CD4-positive, alpha-beta memory T cell (primary cell): ENCODE data around the gene DLD. TPM values are rescaled to one million over a fixed set of nuclear protein-coding genes. Genes with fewer than 3 reads are reported as not detected.
"Not testable (repeated sequence)": the region's sequence is repeated elsewhere in the genome, so short reads cannot be mapped to it uniquely, and the experiment has no call there.

Experiments
- CTCF ChIA-PET: fragments of 350-600 bp; sonication (Branson Sonifier 250); formaldehyde crosslinking; loops from one replicate; lab custom pipeline; 2021; ENCODE audit warnings: inconsistent platforms; ENCODE audit not compliant: partially characterized antibody; lab: Charles Lee
- POLR2A ChIA-PET: fragments of 350-600 bp; sonication (Branson Sonifier 250); formaldehyde crosslinking; loops from one replicate; lab custom pipeline; 2021; ENCODE audit not compliant: partially characterized antibody; lab: Charles Lee
- DNase-seq, 5 donors: peaks; one replicate each; pipeline versions ENCODE4 v3.0.0 to v3.0.0-alpha.2; 2020 to 2022; ENCODE audit warnings: mixed read lengths in 1 of 5
- H3K27ac ChIP-seq: one replicate; pipeline ENCODE4 v1.7.0; 2013; ENCODE audit warnings: low read depth, low read length
- H3K27me3 ChIP-seq: 2 replicates; pipeline ENCODE4 v1.7.0; 2013; ENCODE audit warnings: mild to moderate bottlenecking, low read length, moderate library complexity; ENCODE audit not compliant: insufficient read depth
- H3K36me3 ChIP-seq: 2 replicates; pipeline ENCODE4 v1.7.0; 2013; ENCODE audit warnings: mild to moderate bottlenecking, low read length, moderate library complexity; ENCODE audit not compliant: insufficient read depth
- H3K4me1 ChIP-seq: 2 replicates; pipeline ENCODE4 v1.7.0; 2013; ENCODE audit warnings: mild to moderate bottlenecking, low read length, moderate library complexity; ENCODE audit not compliant: insufficient read depth
- H3K4me3 ChIP-seq, 2 donors: one replicate each; pipeline ENCODE4 v1.7.0; 2013; ENCODE audit warnings: low read length in 2 of 2, mild to moderate bottlenecking in 1 of 2
- H3K9me3 ChIP-seq, 2 donors: one replicate each; pipeline ENCODE4 v1.7.0; 2013; ENCODE audit warnings: low read length in 2 of 2, control low read depth in 1 of 2; ENCODE audit not compliant: control insufficient read depth in 1 of 2
- H3K27ac Mint-ChIP-seq, 7 donors: one replicate each; pipeline ENCODE4 v1.8.0; 2020 to 2021; ENCODE audit warnings: mixed read lengths in 7 of 7, mild to moderate bottlenecking in 6 of 7, inconsistent platforms in 3 of 7, moderate library complexity in 3 of 7
- H3K27me3 Mint-ChIP-seq, 2 donors: one replicate each; pipeline ENCODE4 v1.8.0; 2020 to 2021; ENCODE audit warnings: mixed read lengths in 2 of 2
- H3K36me3 Mint-ChIP-seq, 2 donors: one replicate each; pipeline ENCODE4 v1.8.0; 2020 to 2021; ENCODE audit warnings: mixed read lengths in 2 of 2, inconsistent platforms in 1 of 2, mild to moderate bottlenecking in 1 of 2
- H3K4me1 Mint-ChIP-seq, 4 donors: one replicate each; pipeline ENCODE4 v1.8.0; 2020 to 2021; ENCODE audit warnings: mixed read lengths in 4 of 4, mild to moderate bottlenecking in 1 of 4
- H3K4me3 Mint-ChIP-seq, 8 donors: one replicate each; pipeline ENCODE4 v1.8.0; 2020 to 2021; ENCODE audit warnings: mixed read lengths in 8 of 8, mild to moderate bottlenecking in 7 of 8, moderate library complexity in 6 of 8, inconsistent platforms in 3 of 8
- H3K9me3 Mint-ChIP-seq, 8 donors: one replicate each; pipeline ENCODE4 v1.8.0; 2020 to 2021; ENCODE audit warnings: mixed read lengths in 8 of 8, mild to moderate bottlenecking in 5 of 8, inconsistent platforms in 3 of 8, moderate library complexity in 1 of 8
- intact Hi-C: fragments of 100-400 bp; cut with micrococcal nuclease; formaldehyde crosslinking; loops from one replicate; pipeline ENCODE4 v1.15.1; 2023
- polyA plus RNA-seq, 2 donors: library from polyadenylated mRNA; unstranded; fragments of 300-500 nt; fragmentation: Illumina TruSeq; gene quantifications; one replicate each; pipeline ENCODE4 v1.2.3, GENCODE V29; 2021
- total RNA-seq, 2 experiments: library from RNA; stranded (reverse); gene quantifications; one replicate each; pipeline ENCODE4 v1.2.3, GENCODE V29; 2021

Gene DLD
- total and polyA plus RNA-seq, 4 experiments from 2014 or later = 42.1 to 75.9 (median 54.5) TPM

- CTCF ChIA-PET, H3K27ac Mint-ChIP-seq, H3K4me3 ChIP-seq, H3K4me1 ChIP-seq, H3K27me3 ChIP-seq, intact Hi-C loops, H3K27ac ChIP-seq, DNase-seq, POLR2A ChIA-PET, H3K36me3 Mint-ChIP-seq, H3K9me3 ChIP-seq, H3K4me3 Mint-ChIP-seq, H3K4me1 Mint-ChIP-seq, H3K9me3 Mint-ChIP-seq, H3K36me3 ChIP-seq: not testable (repeated sequence)
- peaks cover 10 to 24% of the 10 kb centered on the region in 2 donors for H3K27me3 Mint-ChIP-seq
These were observed 66.0 kb downstream of the DLD start for GRCh38 chr7:107956950-107957349.

GRCh38 chr7:107957436-107957835 lies 66.5 kb downstream of the DLD start:
- Histone ChIP-seq H3K4me3 (no peak overlapping the region), H3K36me3 (no peaks in the 10 kb centered on the region), H3K27ac (no peak overlapping the region), H3K9me3 (no peaks in the 10 kb centered on the region), H3K27me3 (no peaks in the 10 kb centered on the region), H3K4me1 (no peaks in the 10 kb centered on the region)
- DNase-seq = no peak
- H3K4me3 Mint-ChIP-seq = no peak overlapping the region
- ChIA-PET POLR2A (no interaction called here), CTCF (no interaction called here)
- intact Hi-C loops = no loop called here
- no peaks in the 10 kb centered on the region for H3K36me3 Mint-ChIP-seq
- no peak overlapping the region for H3K27ac Mint-ChIP-seq
- H3K27me3 Mint-ChIP-seq = peaks cover 10 to 26% of the 10 kb centered on the region in 2 donors
- H3K9me3 Mint-ChIP-seq = no peaks in the 10 kb centered on the region
- no peaks in the 10 kb centered on the region for H3K4me1 Mint-ChIP-seq

- no peaks in the 10 kb centered on the region for H3K27me3 ChIP-seq
- DNase-seq = no peak
- Mint-ChIP-seq H3K9me3 (no peaks in the 10 kb centered on the region), H3K27me3 (peaks cover 11 to 22% of the 10 kb centered on the region in 2 donors), H3K36me3 (no peaks in the 10 kb centered on the region), H3K4me1 (no peaks in the 10 kb centered on the region), H3K27ac (no peak overlapping the region), H3K4me3 (no peak overlapping the region)
- POLR2A ChIA-PET = no interaction called here
- H3K36me3 ChIP-seq = no peaks in the 10 kb centered on the region
- H3K9me3 ChIP-seq = no peaks in the 10 kb centered on the region
- H3K4me3 ChIP-seq = no peak overlapping the region
- intact Hi-C loops = no loop called here
- no peaks in the 10 kb centered on the region for H3K4me1 ChIP-seq
- CTCF ChIA-PET = no interaction called here
- H3K27ac ChIP-seq = no peak overlapping the region
These were observed 68.0 kb downstream of the DLD start for GRCh38 chr7:107958764-107959526.

GRCh38 chr7:107959527-107959898 lies 68.5 kb downstream of the DLD start:
- Histone ChIP-seq H3K36me3 (no peaks in the 10 kb centered on the region), H3K27ac (no peak overlapping the region), H3K4me3 (no peak overlapping the region), H3K4me1 (no peaks in the 10 kb centered on the region), H3K9me3 (no peaks in the 10 kb centered on the region), H3K27me3 (no peaks in the 10 kb centered on the region)
- no peak overlapping the region for H3K4me3 Mint-ChIP-seq
- H3K9me3 Mint-ChIP-seq = no peaks in the 10 kb centered on the region
- ChIA-PET POLR2A (no interaction called here), CTCF (no interaction called here)
- H3K4me1 Mint-ChIP-seq = no peaks in the 10 kb centered on the region
- DNase-seq = no peak
- intact Hi-C loops = no loop called here
- no peak overlapping the region for H3K27ac Mint-ChIP-seq
- peaks cover 11 to 22% of the 10 kb centered on the region in 2 donors for H3K27me3 Mint-ChIP-seq
- H3K36me3 Mint-ChIP-seq = no peaks in the 10 kb centered on the region

GRCh38 chr7:107960272-107960671 lies 69.3 kb downstream of the DLD start:
- Mint-ChIP-seq H3K4me3 (no peak overlapping the region), H3K36me3 (no peaks in the 10 kb centered on the region), H3K4me1 (no peaks in the 10 kb centered on the region), H3K27ac (no peak overlapping the region), H3K27me3 (peaks cover 10 to 21% of the 10 kb centered on the region in 2 donors), H3K9me3 (no peaks in the 10 kb centered on the region)
- intact Hi-C loops = no loop called here
- Histone ChIP-seq H3K27me3 (no peaks in the 10 kb centered on the region), H3K4me3 (no peak overlapping the region), H3K4me1 (no peaks in the 10 kb centered on the region), H3K36me3 (no peaks in the 10 kb centered on the region), H3K27ac (no peak overlapping the region), H3K9me3 (no peaks in the 10 kb centered on the region)
- POLR2A ChIA-PET = no interaction called here
- DNase-seq = no peak
- CTCF ChIA-PET = no interaction called here

GRCh38 chr7:107961405-107961804 lies 70.4 kb downstream of the DLD start:
- CTCF ChIA-PET = no interaction called here
- H3K9me3 ChIP-seq = no peaks in the 10 kb centered on the region
- no peak for DNase-seq
- no peak overlapping the region for H3K27ac ChIP-seq
- Mint-ChIP-seq H3K4me3 (no peak overlapping the region), H3K27ac (no peak overlapping the region), H3K36me3 (no peaks in the 10 kb centered on the region), H3K4me1 (no peaks in the 10 kb centered on the region), H3K9me3 (no peaks in the 10 kb centered on the region), H3K27me3 (peaks cover 10 to 17% of the 10 kb centered on the region in 2 donors)
- POLR2A ChIA-PET = no interaction called here
- intact Hi-C loops = no loop called here
- no peak overlapping the region for H3K4me3 ChIP-seq
- H3K36me3 ChIP-seq = no peaks in the 10 kb centered on the region
- no peaks in the 10 kb centered on the region for H3K4me1 ChIP-seq
- no peaks in the 10 kb centered on the region for H3K27me3 ChIP-seq

GRCh38 chr7:107962817-107963216 lies 71.8 kb downstream of the DLD start:
- H3K4me1 ChIP-seq = no peaks in the 10 kb centered on the region
- Mint-ChIP-seq H3K36me3 (no peaks in the 10 kb centered on the region), H3K9me3 (no peaks in the 10 kb centered on the region), H3K27me3 (peaks cover 8 to 14% of the 10 kb centered on the region in 2 donors), H3K4me3 (no peak overlapping the region), H3K4me1 (no peaks in the 10 kb centered on the region), H3K27ac (no peak overlapping the region)
- CTCF ChIA-PET = no interaction called here
- no peak for DNase-seq
- no peaks in the 10 kb centered on the region for H3K9me3 ChIP-seq
- no peak overlapping the region for H3K27ac ChIP-seq
- no peaks in the 10 kb centered on the region for H3K27me3 ChIP-seq
- intact Hi-C loops = no loop called here
- H3K4me3 ChIP-seq = no peak overlapping the region
- H3K36me3 ChIP-seq = no peaks in the 10 kb centered on the region
- POLR2A ChIA-PET = no interaction called here
